IMR-90 (cell line): ENCODE measurements around the gene NRIP2. TPM values are rescaled to one million over a fixed set of nuclear protein-coding genes. Genes with fewer than 3 reads are reported as not detected.

Experiments
- ATAC-seq: fragments of 200-7000 bp; cut with Tn5 transposase; 2 replicates; pipeline ENCODE4 v1.9.1; 2020; ENCODE audit warnings: low read depth, mild to moderate bottlenecking, moderate library complexity
- BruUV-seq: library from RNA; stranded (reverse); fragments of 400-500 nt; replicated peaks from 2 replicates; lab custom pipeline; 2021; lab: Mats Ljungman, UMichigan
- CTCF ChIA-PET: fragments of 300-600 bp; formaldehyde crosslinking; extraction: SDS; loops from one replicate; lab custom pipeline; 2021; ENCODE audit warnings: antibody characterized with exemption; lab: Yijun Ruan, JAX
- POLR2A ChIA-PET: fragments of 300-600 bp; sonication (Branson Sonifier 250); formaldehyde crosslinking; loops from one replicate; lab custom pipeline; 2022; ENCODE audit warnings: antibody characterized with exemption; ENCODE audit not compliant: unreplicated experiment; lab: Charles Lee
- DNase-seq: peaks from one replicate; pipeline ENCODE4 v3.0.0; 2013
- H2AFZ ChIP-seq: replicated peaks from 2 replicates; pipeline ENCODE3; 2013; ENCODE audit warnings: low read length, mild to moderate bottlenecking; ENCODE audit not compliant: poor library complexity
- H2AK5ac ChIP-seq: 2 replicates; pipeline ENCODE4 v1.6.1; 2013; ENCODE audit warnings: low read depth, low read length, inconsistent platforms
- H2AK9ac ChIP-seq: replicated peaks from 2 replicates; pipeline ENCODE3; 2013; ENCODE audit warnings: mild to moderate bottlenecking, low read depth, low read length, moderate library complexity; ENCODE audit not compliant: poor library complexity
- H2BK120ac ChIP-seq: 2 replicates; pipeline ENCODE4 v1.6.1; 2013; ENCODE audit warnings: low read depth, low read length, inconsistent platforms
- H2BK15ac ChIP-seq: 3 replicates; pipeline ENCODE4 v1.6.1; 2013; ENCODE audit warnings: low read depth, low read length, inconsistent platforms
- H2BK20ac ChIP-seq: 2 replicates; pipeline ENCODE4 v1.6.1; 2013; ENCODE audit warnings: low read depth, mild to moderate bottlenecking, inconsistent platforms, low read length, moderate library complexity
- H2BK5ac ChIP-seq: 2 replicates; pipeline ENCODE4 v1.6.1; 2013; ENCODE audit warnings: mild to moderate bottlenecking, low read depth, low read length, inconsistent platforms; ENCODE audit not compliant: poor library complexity, severe bottlenecking
- H3K14ac ChIP-seq: replicated peaks from 2 replicates; pipeline ENCODE4 v1.6.1; 2013; ENCODE audit warnings: low read depth, low read length, inconsistent platforms
- H3K18ac ChIP-seq: 2 replicates; pipeline ENCODE4 v1.6.1; 2013; ENCODE audit warnings: low read depth, low read length, control low read depth
- H3K23ac ChIP-seq: 2 replicates; pipeline ENCODE4 v1.6.1; 2013; ENCODE audit warnings: low read depth, low read length, inconsistent platforms
- H3K27ac ChIP-seq: 2 replicates; pipeline ENCODE4 v1.5.1; 2013; ENCODE audit warnings: mild to moderate bottlenecking, control low read depth, low read length; ENCODE audit not compliant: insufficient read depth
- H3K27me3 ChIP-seq: 2 replicates; pipeline ENCODE4 v1.6.1; 2013; ENCODE audit warnings: low read length; ENCODE audit not compliant: control insufficient read depth, insufficient read depth
- H3K36me3 ChIP-seq: 2 replicates; pipeline ENCODE4 v1.6.1; 2013; ENCODE audit warnings: low read length, mixed read lengths; ENCODE audit not compliant: control insufficient read depth, insufficient read depth
- H3K4ac ChIP-seq: 2 replicates; pipeline ENCODE4 v1.6.1; 2013; ENCODE audit warnings: low read depth, low read length, inconsistent platforms
- H3K4me1 ChIP-seq: 2 replicates; pipeline ENCODE4 v1.6.1; 2013; ENCODE audit warnings: low read length, mixed read lengths; ENCODE audit not compliant: control insufficient read depth, insufficient read depth
- H3K4me2 ChIP-seq: 2 replicates; pipeline ENCODE4 v1.6.1; 2013; ENCODE audit warnings: low read depth, mild to moderate bottlenecking, control low read depth, low read length, moderate library complexity
- H3K4me3 ChIP-seq: 2 replicates; pipeline ENCODE4 v1.5.1; 2013; ENCODE audit warnings: low read depth, mild to moderate bottlenecking, control low read depth, low read length, moderate library complexity; ENCODE audit not compliant: insufficient read depth
- H3K56ac ChIP-seq: 2 replicates; pipeline ENCODE4 v1.6.1; 2013; ENCODE audit warnings: low read length, inconsistent platforms; ENCODE audit not compliant: insufficient read depth; ENCODE audit errors: extremely low read depth
- H3K79me1 ChIP-seq, 2 experiments: 2 replicates each; pipeline ENCODE4 v1.6.1; 2013; ENCODE audit warnings: low read length in 2 of 2, inconsistent platforms in 1 of 2, low read depth in 1 of 2
- H3K9ac ChIP-seq: 2 replicates; pipeline ENCODE4 v1.6.1; 2013; ENCODE audit warnings: low read depth, low read length, control low read depth
- H3K9me1 ChIP-seq: 2 replicates; pipeline ENCODE4 v1.6.1; 2013; ENCODE audit warnings: low read length, inconsistent platforms; ENCODE audit not compliant: insufficient read depth
- H3K9me3 ChIP-seq: 2 replicates; pipeline ENCODE4 v1.6.1; 2013; ENCODE audit warnings: low read length; ENCODE audit not compliant: control insufficient read depth, insufficient read depth
- H4K20me1 ChIP-seq: 2 replicates; pipeline ENCODE4 v1.6.1; 2013; ENCODE audit warnings: low read length, inconsistent platforms; ENCODE audit not compliant: insufficient read depth
- H4K5ac ChIP-seq: 2 replicates; pipeline ENCODE4 v1.6.1; 2013; ENCODE audit warnings: mild to moderate bottlenecking, low read depth, low read length, control low read depth
- H4K8ac ChIP-seq, 2 experiments: 2 replicates each; pipeline ENCODE4 v1.6.1; 2013; ENCODE audit warnings: low read depth in 2 of 2, low read length in 2 of 2, control low read depth in 1 of 2, inconsistent platforms in 1 of 2
- H4K91ac ChIP-seq: 2 replicates; pipeline ENCODE4 v1.6.1; 2013; ENCODE audit warnings: low read depth, low read length, inconsistent platforms; ENCODE audit not compliant: insufficient read depth
- CTCF ChIP-seq: conservative IDR thresholded peaks from 2 replicates; pipeline ENCODE4 v1.5.1; 2012; ENCODE audit warnings: mild to moderate bottlenecking, low read depth, low read length, improper control_type of control experiment
- POLR2A ChIP-seq: IDR thresholded peaks from 2 replicates; pipeline ENCODE4 v1.6.1; 2012; ENCODE audit warnings: mild to moderate bottlenecking, low read depth, low read length
- RCOR1 ChIP-seq: IDR thresholded peaks from 2 replicates; pipeline ENCODE4 v1.6.1; 2012; ENCODE audit warnings: mild to moderate bottlenecking, low read length, improper control_type of control experiment; ENCODE audit not compliant: insufficient replicate concordance
- WGBS, 2 experiments: methylation state at CpG; one replicate each; pipeline versions ENCODE4 v1.1.5 to v1.1.7; 2013; ENCODE audit warnings: missing lambda C conversion rate in 2 of 2; ENCODE audit not compliant: insufficient read length in 1 of 2; ENCODE audit errors: extremely low coverage in 2 of 2; 5-methylcytosine and 5-hydroxymethylcytosine counted together
- dilution Hi-C: fragments of 300-500 bp; cut with HindIII; formaldehyde crosslinking; loops from one replicate; pipeline ENCODE4 v1.14.3; 2018; ENCODE audit warnings: low sequenced_read_pairs; ENCODE audit not compliant: unreplicated experiment
- in situ Hi-C: fragments of 300-500 bp; cut with MboI; formaldehyde crosslinking; loops from 3 replicates; pipeline ENCODE4 v1.14.3; 2019; ENCODE audit warnings: low sequenced_read_pairs, inconsistent platforms, mixed read lengths
- intact Hi-C: fragments of 100-400 bp; cut with micrococcal nuclease; formaldehyde crosslinking; loops from 2 replicates; pipeline ENCODE4 v1.10.0; 2022
- polyA plus RNA-seq, 3 experiments: library from polyadenylated mRNA; depleted of rRNA; stranded (reverse); fragments of >200 nt; gene quantifications; 2 replicates each; pipeline ENCODE4 v1.2.3, GENCODE V29; 2012; ENCODE audit warnings: low replicate concordance in 1 of 3
- total RNA-seq: library from RNA; depleted of rRNA; stranded (reverse); fragments of >200 nt; gene quantifications from 2 replicates; pipeline ENCODE4 v1.2.3, GENCODE V29; 2012

Gene NRIP2
- total and polyA plus RNA-seq, 2 of the 4 experiments (the other 2 are of a cell fraction) = 0.18 to 0.27 TPM

GRCh38 chr12:2856051-2856450 is 21.2 kb upstream of the NRIP2 start:
- in situ Hi-C loops = loop anchor here (10.0 kb wide), 1 partner anchor 179 kb away; no protein-coding TSS in a partner anchor
- H3K23ac ChIP-seq = no peak overlapping the region
- no peaks in the 10 kb centered on the region for H3K27me3 ChIP-seq
- no peak for ATAC-seq
- no peak overlapping the region for H4K8ac ChIP-seq
- no peak overlapping the region for H3K56ac ChIP-seq
- H3K79me1 ChIP-seq = no peaks in the 10 kb centered on the region
- WGBS, 2 experiments = no CpG with 5 or more reads among the region's 3 CpGs
- no peak for TF ChIP-seq CTCF
- TF ChIP-seq POLR2A = no peak
- no peak for TF ChIP-seq RCOR1
- H2BK20ac ChIP-seq = no peak overlapping the region
- no peak overlapping the region for H3K4me2 ChIP-seq
- no peak overlapping the region for H2BK15ac ChIP-seq
- no peaks in the 10 kb centered on the region for H4K20me1 ChIP-seq
- H3K4me1 ChIP-seq = no peaks in the 10 kb centered on the region
- intact Hi-C loops = no loop called here
- no peak overlapping the region for H2BK5ac ChIP-seq
- no peak overlapping the region for H2AK5ac ChIP-seq
- no peak overlapping the region for H3K14ac ChIP-seq
- H2AFZ ChIP-seq = no peak overlapping the region
- H3K4ac ChIP-seq = no peak overlapping the region
- no peak overlapping the region for H3K27ac ChIP-seq
- dilution Hi-C loops = no loop called here
- H3K18ac ChIP-seq = no peak overlapping the region
- no peaks in the 10 kb centered on the region for H3K9me3 ChIP-seq
- no peak overlapping the region for H2BK120ac ChIP-seq
- no TSS peak for BruUV-seq
- H3K36me3 ChIP-seq = peaks cover 6% of the 10 kb centered on the region
- POLR2A ChIA-PET = no interaction called here
- CTCF ChIA-PET = interaction anchor here (0.5 kb wide), 1 partner anchor 17 kb away, joined by 4 read pairs; no protein-coding TSS in a partner anchor
- H2AK9ac ChIP-seq = no peak overlapping the region
- no peak overlapping the region for H4K91ac ChIP-seq
- H3K9me1 ChIP-seq = no peaks in the 10 kb centered on the region
- H4K5ac ChIP-seq = no peak overlapping the region
- H3K4me3 ChIP-seq = no peak overlapping the region
- H3K9ac ChIP-seq = no peak overlapping the region
- DNase-seq = no peak
